GM13976 (cell line): Measurements from ENCODE around the gene ADAMTS2.

ENCODE experiments used
- DNase-seq: peaks from one replicate; pipeline ENCODE4 v3.0.0; 2012; ENCODE audit warnings: low spot score
- in situ Hi-C: fragments of 300-500 bp; cut with MboI; formaldehyde crosslinking; loops from one replicate; pipeline ENCODE4 v1.12.0; 2022; ENCODE audit warnings: low sequenced_read_pairs, mixed read lengths, inconsistent platforms; ENCODE audit not compliant: unreplicated experiment
- TF ChIP-seq, protein P1 (sequence below): IDR thresholded peaks from 2 replicates; pipeline ENCODE4 v1.5.1; 2012; ENCODE audit warnings: borderline replicate concordance, mild to moderate bottlenecking; ENCODE audit not compliant: insufficient read depth; ENCODE audit errors: extremely low read depth, missing control alignments, control extremely low read depth

Gene ADAMTS2

DNA sequence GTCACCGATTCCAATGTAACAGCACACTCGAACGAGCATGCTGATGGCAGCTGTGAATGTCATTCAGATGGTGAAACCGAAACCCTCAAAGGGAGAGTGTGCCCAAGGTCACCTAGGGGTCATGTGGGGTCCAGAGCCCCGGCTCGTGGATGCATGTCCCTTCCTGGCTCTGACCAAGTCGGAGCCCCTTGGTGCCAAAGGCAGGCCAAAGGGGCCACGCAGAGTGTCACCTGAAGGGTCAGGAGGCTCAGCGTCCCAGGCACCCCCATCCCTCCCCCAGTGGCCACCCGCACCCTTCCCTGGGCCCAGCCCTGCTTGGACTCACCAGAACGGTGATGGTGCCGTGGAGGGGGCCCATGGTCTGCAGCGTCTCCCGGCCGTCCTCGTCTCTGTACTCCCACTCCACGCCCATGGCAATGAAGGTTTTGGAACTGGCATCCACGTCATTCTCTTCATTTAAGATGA lies 215.6 kb downstream of the ADAMTS2 start:
- TF ChIP-seq, protein P1, sequence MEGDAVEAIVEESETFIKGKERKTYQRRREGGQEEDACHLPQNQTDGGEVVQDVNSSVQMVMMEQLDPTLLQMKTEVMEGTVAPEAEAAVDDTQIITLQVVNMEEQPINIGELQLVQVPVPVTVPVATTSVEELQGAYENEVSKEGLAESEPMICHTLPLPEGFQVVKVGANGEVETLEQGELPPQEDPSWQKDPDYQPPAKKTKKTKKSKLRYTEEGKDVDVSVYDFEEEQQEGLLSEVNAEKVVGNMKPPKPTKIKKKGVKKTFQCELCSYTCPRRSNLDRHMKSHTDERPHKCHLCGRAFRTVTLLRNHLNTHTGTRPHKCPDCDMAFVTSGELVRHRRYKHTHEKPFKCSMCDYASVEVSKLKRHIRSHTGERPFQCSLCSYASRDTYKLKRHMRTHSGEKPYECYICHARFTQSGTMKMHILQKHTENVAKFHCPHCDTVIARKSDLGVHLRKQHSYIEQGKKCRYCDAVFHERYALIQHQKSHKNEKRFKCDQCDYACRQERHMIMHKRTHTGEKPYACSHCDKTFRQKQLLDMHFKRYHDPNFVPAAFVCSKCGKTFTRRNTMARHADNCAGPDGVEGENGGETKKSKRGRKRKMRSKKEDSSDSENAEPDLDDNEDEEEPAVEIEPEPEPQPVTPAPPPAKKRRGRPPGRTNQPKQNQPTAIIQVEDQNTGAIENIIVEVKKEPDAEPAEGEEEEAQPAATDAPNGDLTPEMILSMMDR: no peak
- in situ Hi-C loops: no loop called here
- no peak for DNase-seq

DNA sequence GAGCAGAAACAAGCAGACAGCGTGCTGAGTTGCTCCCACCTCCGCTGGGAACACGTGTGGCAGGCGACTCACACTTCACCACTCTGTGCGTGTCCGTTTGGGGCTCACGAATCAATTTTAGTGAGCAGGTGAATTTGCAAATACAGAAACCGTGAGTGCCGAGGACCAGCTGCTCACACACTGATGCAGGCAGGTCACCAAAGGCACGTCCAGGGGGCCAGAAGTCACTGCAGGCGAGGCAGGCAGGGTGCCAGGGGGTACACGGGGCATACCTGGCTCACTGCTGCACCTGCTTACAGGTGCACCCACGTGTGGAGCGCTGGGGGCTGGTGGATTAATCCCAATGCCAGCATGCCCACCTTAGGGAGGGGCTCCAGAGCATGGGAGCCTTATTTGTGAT lies 216.3 kb downstream of the ADAMTS2 start:
- in situ Hi-C loops: no loop called here
- TF ChIP-seq, protein P1: no peak
- no peak for DNase-seq

DNA sequence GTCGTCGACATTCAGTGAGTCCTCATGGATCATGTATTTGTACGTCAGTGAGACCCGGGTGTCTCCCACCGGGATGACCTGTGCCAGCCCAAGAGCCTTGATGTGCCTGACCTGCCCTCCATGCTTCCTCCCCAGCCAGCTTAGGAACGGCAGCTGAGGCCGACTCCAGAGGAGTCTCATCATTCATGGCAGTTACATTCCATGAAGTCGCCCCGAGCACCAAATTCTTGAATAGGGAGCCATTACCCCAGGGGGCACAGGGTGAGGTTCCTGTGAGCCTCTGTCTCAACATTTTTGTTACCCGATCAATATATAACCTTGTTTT lies 217.3 kb downstream of the ADAMTS2 start:
- TF ChIP-seq, protein P1: no peak
- in situ Hi-C loops: no loop called here
- no peak for DNase-seq

DNA sequence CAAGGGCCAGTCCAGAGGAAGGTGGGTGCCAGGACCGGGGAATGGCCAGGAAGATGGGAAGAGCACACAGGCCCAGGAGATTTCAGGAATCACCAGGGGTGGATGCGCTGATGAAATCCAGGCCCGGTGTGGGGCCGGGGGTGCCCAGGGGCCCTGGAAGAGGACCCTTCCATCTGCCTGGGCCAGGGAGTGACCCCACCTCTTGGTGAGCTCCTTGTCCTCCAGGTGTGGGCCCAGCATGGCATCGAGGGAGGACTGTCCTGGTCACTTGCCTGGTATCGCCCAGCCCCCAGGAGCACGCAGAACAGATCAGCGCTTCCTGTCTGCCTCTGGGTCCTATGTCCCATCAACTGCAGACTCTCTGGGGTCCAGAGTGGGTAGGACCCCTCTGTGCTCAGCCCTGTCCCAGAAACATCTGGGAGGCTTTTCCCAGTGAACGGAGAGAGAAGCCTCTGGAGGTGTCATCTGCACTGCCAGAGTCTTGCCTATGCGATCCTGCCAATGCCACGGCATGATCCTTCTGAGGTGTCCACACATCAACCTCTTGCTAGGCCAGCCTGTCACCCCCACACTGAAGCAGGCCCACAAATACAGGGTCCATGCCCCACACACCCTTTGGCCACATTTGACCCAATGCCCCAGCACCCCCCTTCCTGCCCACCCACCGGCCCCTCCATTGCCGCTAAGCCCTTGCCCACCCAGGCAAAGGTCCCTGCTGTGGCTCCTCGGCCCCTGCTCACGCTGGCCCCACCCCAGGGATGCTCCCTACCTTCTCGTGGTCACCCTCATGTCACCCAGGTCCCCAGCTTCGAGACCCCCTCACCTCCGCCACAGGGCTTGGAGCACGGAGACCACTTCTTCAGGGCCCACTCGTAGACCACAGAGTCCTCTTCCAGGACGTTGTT lies 217.9 kb downstream of the ADAMTS2 start:
- DNase-seq: no peak
- in situ Hi-C loops: no loop called here
- TF ChIP-seq, protein P1: no peak

DNA sequence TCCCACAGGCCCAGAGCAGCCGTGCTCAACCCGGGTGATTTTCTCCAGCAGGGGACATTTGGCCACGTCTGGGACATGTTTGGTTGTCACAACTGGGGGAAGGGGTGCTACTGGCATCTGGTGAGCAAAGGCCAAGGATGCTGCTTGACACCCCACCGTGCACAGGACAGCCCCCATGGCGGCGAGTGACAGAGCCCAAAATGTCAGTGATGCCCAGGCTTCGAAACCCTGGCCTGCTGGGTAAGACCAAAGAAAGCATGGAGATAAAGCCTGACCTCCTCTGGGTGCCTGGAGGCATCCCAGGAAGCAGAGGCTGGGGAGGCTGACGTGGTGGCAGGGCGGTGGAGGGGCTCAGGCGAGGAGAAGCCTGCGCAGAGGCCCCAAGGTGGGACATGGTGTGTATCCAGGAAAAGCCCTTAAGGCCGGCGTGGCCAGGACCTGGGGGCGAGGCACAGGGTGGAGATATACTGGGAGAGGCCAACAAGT lies 218.7 kb downstream of the ADAMTS2 start:
- DNase-seq: no peak
- in situ Hi-C loops: no loop called here
- TF ChIP-seq, protein P1: no peak

DNA sequence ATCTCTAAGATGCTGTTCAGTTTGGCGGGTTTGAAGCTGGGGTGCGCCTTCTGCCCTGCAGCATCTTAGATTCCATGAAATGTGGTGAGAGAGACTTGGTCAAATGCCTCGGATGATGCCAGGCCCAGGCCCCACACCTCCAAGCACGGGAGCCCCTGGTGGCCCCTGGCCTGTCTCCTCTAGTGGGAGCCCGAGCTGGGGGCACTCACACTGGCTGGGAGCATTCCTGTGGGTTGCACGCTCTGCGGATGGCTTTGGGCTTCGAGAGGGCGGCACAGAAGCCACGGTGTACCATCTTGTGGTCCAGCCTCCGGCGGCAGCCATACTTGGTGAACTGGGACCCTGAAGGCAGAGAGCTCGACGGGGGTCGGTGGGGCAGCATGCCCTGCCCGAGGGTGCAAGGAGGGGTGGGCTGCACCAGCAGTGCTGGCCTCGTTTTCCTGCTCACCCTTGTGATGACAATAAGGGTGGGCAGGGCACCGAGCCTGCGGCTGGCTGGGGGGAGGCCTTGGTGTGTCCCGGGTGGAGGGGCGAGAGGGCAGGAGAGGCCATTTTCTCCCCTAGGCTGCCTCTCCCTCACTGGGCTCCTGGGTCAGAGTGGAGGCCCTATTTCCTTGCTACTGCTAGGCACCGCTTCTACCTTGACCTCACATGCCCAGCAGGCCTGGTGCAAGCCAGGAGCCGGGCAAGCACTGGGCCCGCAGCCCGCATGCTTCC lies 219.3 kb downstream of the ADAMTS2 start:
- in situ Hi-C loops: no loop called here
- TF ChIP-seq, protein P1: no peak
- DNase-seq: no peak
